ENCODE data around the gene PHLDB1. TPM values are rescaled to one million over a fixed set of nuclear protein-coding genes. Genes with fewer than 3 reads are reported as not detected.

PHLDB1 gene
- polyA plus RNA-seq, 1 of the 3 experiments (the other 2 are of a cell fraction): 89.4 TPM

GRCh38 chr11:118615282-118615975, 8.0 kb downstream of the PHLDB1 start:
- H3K27me3 ChIP-seq (ENCODE audit: insufficient read depth): no peaks in the 10 kb centered on the region
- peaks cover 36 to 58% of the 10 kb centered on the region in 2 experiments for H3K4me1 ChIP-seq (ENCODE audit: control insufficient read depth in 1 of 2, insufficient read depth in 2 of 2, low read depth in 1 of 2, low read length in 1 of 2)
- H3K4me3 ChIP-seq (ENCODE audit: low read depth in 2 of 2, low read length in 1 of 2): no peak overlapping the region
- TF ChIP-seq SIN3A (IDR thresholded peaks at IDR 0.05; ENCODE audit: borderline replicate concordance, low read depth, low read length) (peak; percentile 30; the same call in 1 of the 2 replicates), TEAD4 (IDR thresholded peaks at IDR 0.05; ENCODE audit: borderline replicate concordance, insufficient read depth) (peak; percentile 94), GABPA (IDR thresholded peaks at IDR 0.05; ENCODE audit: low read depth) (no peak), TCF12 (IDR thresholded peaks at IDR 0.05) (no peak; the same call in 1 of the 2 replicates), USF1 (IDR thresholded peaks at IDR 0.05; ENCODE audit: borderline replicate concordance, low read depth) (no peak), SMC3 (IDR thresholded peaks at IDR 0.05; ENCODE audit: low read depth, low read length) (no peak)
- peak overlapping the region; percentile 35 to 100 for H3K27ac ChIP-seq (ENCODE audit: low read depth in 2 of 2, low read length in 1 of 2)
- H3K9me3 ChIP-seq: no peaks in the 10 kb centered on the region
- peaks cover 59% of the 10 kb centered on the region for H3F3A ChIP-seq (replicated peaks; ENCODE audit: insufficient read depth)
- ChIA-PET CTCF (interaction anchor here (0.6 kb wide), 1 partner anchor 43 kb away, joined by 3 read pairs; no protein-coding TSS in a partner anchor), POLR2A (no interaction called here)
- H3K79me2 ChIP-seq (ENCODE audit: insufficient read depth): peaks cover 58% of the 10 kb centered on the region
- H3K9ac ChIP-seq: no peak overlapping the region; the same call in 1 of the 2 replicates
- peak overlapping the region; percentile 34; the same call in 1 of the 2 replicates for H3K4me2 ChIP-seq
- H3K9me2 ChIP-seq: no peaks in the 10 kb centered on the region
- H4K20me1 ChIP-seq (ENCODE audit: insufficient read depth): no peaks in the 10 kb centered on the region
- no peak overlapping the region for H2AFZ ChIP-seq (ENCODE audit: low read depth)
- DNase-seq: no peak
- H3K36me3 ChIP-seq (replicated peaks in 1 of 2; ENCODE audit: control insufficient read depth in 1 of 2, insufficient read depth in 2 of 2, low read length in 1 of 2): peaks cover 7 to 15% of the 10 kb centered on the region in 2 experiments
- 71% methylated on average over 5 of the region's 6 CpGs for WGBS (ENCODE audit: low lambda C conversion rate)

GRCh38 chr11:118615976-118616371, 8.6 kb downstream of the PHLDB1 start:
- Histone ChIP-seq H3K9ac (no peak overlapping the region), H3K9me2 (no peaks in the 10 kb centered on the region), H3K27ac (ENCODE audit: low read depth in 2 of 2, low read length in 1 of 2) (peak overlapping the region; percentile 35 to 100; a peak in 1 of 4 replicates), H3K9me3 (no peaks in the 10 kb centered on the region), H3K27me3 (ENCODE audit: insufficient read depth) (no peaks in the 10 kb centered on the region), H3K4me3 (ENCODE audit: low read depth in 2 of 2, low read length in 1 of 2) (no peak overlapping the region), H2AFZ (ENCODE audit: low read depth) (no peak overlapping the region), H4K20me1 (ENCODE audit: insufficient read depth) (no peaks in the 10 kb centered on the region), H3K79me2 (ENCODE audit: insufficient read depth) (peaks cover 58% of the 10 kb centered on the region), H3K4me2 (no peak overlapping the region; the same call in 1 of the 2 replicates), H3F3A (replicated peaks; ENCODE audit: insufficient read depth) (peaks cover 63% of the 10 kb centered on the region), H3K4me1 (ENCODE audit: control insufficient read depth in 1 of 2, insufficient read depth in 2 of 2, low read depth in 1 of 2, low read length in 1 of 2) (peaks cover 41 to 63% of the 10 kb centered on the region in 2 experiments), H3K36me3 (replicated peaks in 1 of 2; ENCODE audit: control insufficient read depth in 1 of 2, insufficient read depth in 2 of 2, low read length in 1 of 2) (peaks cover 7 to 15% of the 10 kb centered on the region in 2 experiments)
- ChIA-PET POLR2A (no interaction called here), CTCF (interaction anchor here (1.0 to 1.3 kb wide), 3 partner anchors 10 to 21 kb away, joined by 3 to 4 read pairs (median 3); no protein-coding TSS in a partner anchor)
- DNase-seq: no peak
- 94% methylated on average over 3 of the region's 5 CpGs for WGBS (ENCODE audit: low lambda C conversion rate)
- TF ChIP-seq TCF12 (IDR thresholded peaks at IDR 0.05) (no peak), ZBTB33 (IDR thresholded peaks at IDR 0.05; ENCODE audit: borderline replicate concordance, low read depth) (no peak), ELF1 (IDR thresholded peaks at IDR 0.05) (no peak), FOSL2 (IDR thresholded peaks at IDR 0.05; ENCODE audit: borderline replicate concordance, low read depth) (no peak), USF1 (IDR thresholded peaks at IDR 0.05; ENCODE audit: borderline replicate concordance, low read depth) (no peak), FOXM1 (IDR thresholded peaks at IDR 0.05; ENCODE audit: low read depth) (no peak), RXRA (IDR thresholded peaks at IDR 0.05; ENCODE audit: borderline replicate concordance, low read depth) (no peak), USF2 (IDR thresholded peaks at IDR 0.05; ENCODE audit: borderline replicate concordance, low read depth, low read length) (no peak), TAF1 (IDR thresholded peaks at IDR 0.05; ENCODE audit: borderline replicate concordance, low read depth, low read length) (no peak), GATA2 (CRISPR knock-in tag; IDR thresholded peaks at IDR 0.05) (no peak), PBX3 (IDR thresholded peaks at IDR 0.05) (no peak), REST (IDR thresholded peaks at IDR 0.05; ENCODE audit: low read depth, low read length) (no peak)

Measured in SK-N-SH (cell line).